Chondrocyte (in vitro differentiated cells): ENCODE data around the gene RCC2. TPM values are rescaled to one million over a fixed set of nuclear protein-coding genes. Genes with fewer than 3 reads are reported as not detected.

Experiments used
- DNase-seq: peaks from one replicate; pipeline ENCODE4 v3.0.0; 2021; ENCODE audit warnings: mixed read lengths, low spot score
- H3K27ac Mint-ChIP-seq: one replicate; pipeline ENCODE4 v1.8.0; 2021; ENCODE audit warnings: mild to moderate bottlenecking, moderate library complexity, mixed read lengths; ENCODE audit not compliant: unreplicated experiment
- H3K27me3 Mint-ChIP-seq: 2 replicates; pipeline ENCODE4 v1.8.0; 2021; ENCODE audit warnings: low read depth, mixed read lengths
- H3K36me3 Mint-ChIP-seq: 2 replicates; pipeline ENCODE4 v1.8.0; 2021; ENCODE audit warnings: low read depth, mixed read lengths
- H3K4me1 Mint-ChIP-seq: 2 replicates; pipeline ENCODE4 v1.8.0; 2021; ENCODE audit warnings: low read depth, mild to moderate bottlenecking, mixed read lengths
- H3K4me3 Mint-ChIP-seq: one replicate; pipeline ENCODE4 v1.8.0; 2021; ENCODE audit warnings: mild to moderate bottlenecking, moderate library complexity, mixed read lengths; ENCODE audit not compliant: unreplicated experiment
- H3K9me3 Mint-ChIP-seq: 2 replicates; pipeline ENCODE4 v1.8.0; 2021; ENCODE audit warnings: low read depth, mixed read lengths
- CTCF ChIP-seq: fragments of 200-600 bp; sonication (generic); IDR thresholded peaks from 2 replicates; pipeline ENCODE4 v1.5.0; 2021; ENCODE audit warnings: antibody characterized with exemption, mild to moderate bottlenecking, moderate library complexity
- total RNA-seq: library from RNA; stranded (reverse); gene quantifications from 3 replicates; pipeline ENCODE4 v1.2.1, GENCODE V29; 2021

The RCC2 gene
- total RNA-seq, 1 donor from 2014 or later = 90.0 TPM

GRCh38 chr1:17369466-17369865 lies 70.0 kb downstream of the RCC2 start:
- H3K4me3 Mint-ChIP-seq = no peak overlapping the region
- H3K36me3 Mint-ChIP-seq = no peaks in the 10 kb centered on the region
- DNase-seq = no peak
- no peak for TF ChIP-seq CTCF
- H3K4me1 Mint-ChIP-seq = peaks cover 8% of the 10 kb centered on the region
- H3K27me3 Mint-ChIP-seq = peaks cover 10% of the 10 kb centered on the region
- peaks cover 1% of the 10 kb centered on the region for H3K9me3 Mint-ChIP-seq
- H3K27ac Mint-ChIP-seq = no peak overlapping the region

GRCh38 chr1:17365293-17365692 lies 74.2 kb downstream of the RCC2 start:
- Mint-ChIP-seq H3K4me1 (peaks cover 8% of the 10 kb centered on the region), H3K36me3 (no peaks in the 10 kb centered on the region), H3K27me3 (peaks cover 15% of the 10 kb centered on the region), H3K4me3 (no peak overlapping the region), H3K27ac (no peak overlapping the region), H3K9me3 (peaks cover 8% of the 10 kb centered on the region)
- DNase-seq = no peak
- TF ChIP-seq CTCF = no peak

GRCh38 chr1:17363771-17364170 lies 75.7 kb downstream of the RCC2 start:
- peaks cover 15% of the 10 kb centered on the region for H3K27me3 Mint-ChIP-seq
- peaks cover 8% of the 10 kb centered on the region for H3K9me3 Mint-ChIP-seq
- no peak overlapping the region for H3K27ac Mint-ChIP-seq
- no peaks in the 10 kb centered on the region for H3K36me3 Mint-ChIP-seq
- DNase-seq = no peak
- H3K4me3 Mint-ChIP-seq = no peak overlapping the region
- H3K4me1 Mint-ChIP-seq = no peaks in the 10 kb centered on the region
- TF ChIP-seq CTCF = no peak

GRCh38 chr1:17363351-17363750 lies 76.1 kb downstream of the RCC2 start:
- Mint-ChIP-seq H3K4me1 (no peaks in the 10 kb centered on the region), H3K27ac (no peak overlapping the region), H3K9me3 (peaks cover 8% of the 10 kb centered on the region), H3K4me3 (no peak overlapping the region), H3K27me3 (peaks cover 15% of the 10 kb centered on the region), H3K36me3 (no peaks in the 10 kb centered on the region)
- DNase-seq = no peak
- TF ChIP-seq CTCF = no peak

GRCh38 chr1:17361687-17362086 lies 77.8 kb downstream of the RCC2 start:
- H3K4me3 Mint-ChIP-seq = no peak overlapping the region
- H3K27me3 Mint-ChIP-seq = peaks cover 11% of the 10 kb centered on the region
- TF ChIP-seq CTCF = no peak

More at GRCh38 chr1:17361687-17362086, 77.8 kb downstream of the RCC2 start:
- Mint-ChIP-seq H3K4me1 (no peaks in the 10 kb centered on the region), H3K36me3 (no peaks in the 10 kb centered on the region), H3K27ac (no peak overlapping the region), H3K9me3 (peaks cover 8% of the 10 kb centered on the region)
- DNase-seq = no peak
